H1 (cell line): ENCODE results near the gene SLC22A23. TPM values are rescaled to one million over a fixed set of nuclear protein-coding genes. Genes with fewer than 3 reads are reported as not detected.

Experiments used
- CTCF ChIA-PET: fragments of 300-600 bp; sonication (Branson Sonifier 250); formaldehyde crosslinking; loops from one replicate; lab custom pipeline; 2021; ENCODE audit not compliant: partially characterized antibody; lab: Charles Lee
- POLR2A ChIA-PET: fragments of 300-600 bp; sonication (Branson Sonifier 250); formaldehyde crosslinking; loops from one replicate; lab custom pipeline; 2021; ENCODE audit warnings: inconsistent platforms; ENCODE audit not compliant: partially characterized antibody; lab: Charles Lee
- DNase-seq, 2 experiments: peaks; one replicate each; pipeline versions ENCODE4 v3.0.0 to v3.0.0-alpha.2; 2010 to 2022; ENCODE audit warnings: low spot score in 2 of 2, low read depth in 1 of 2, mixed read lengths in 1 of 2
- FAIRE-seq: peaks from 2 replicates; lab custom pipeline; 2011; peaks lifted over from hg19 to GRCh38; lab: Jason Lieb, UNC
- H2AFZ ChIP-seq: 2 replicates; pipeline ENCODE4 v1.8.1; 2012; ENCODE audit warnings: low read length, inconsistent platforms
- H2AK5ac ChIP-seq: 2 replicates; pipeline ENCODE4 v1.6.1; 2013; ENCODE audit warnings: low read depth, low read length
- H2BK120ac ChIP-seq: replicated peaks from 2 replicates; pipeline ENCODE3; 2013; ENCODE audit warnings: low read depth, low read length, inconsistent platforms
- H2BK12ac ChIP-seq: 2 replicates; pipeline ENCODE4 v1.6.1; 2013; ENCODE audit warnings: low read depth, low read length
- H2BK15ac ChIP-seq: 2 replicates; pipeline ENCODE4 v1.6.1; 2013; ENCODE audit warnings: low read length
- H2BK20ac ChIP-seq: 2 replicates; pipeline ENCODE4 v1.6.1; 2013; ENCODE audit warnings: low read length
- H2BK5ac ChIP-seq: 2 replicates; pipeline ENCODE4 v1.6.1; 2013; ENCODE audit warnings: low read depth, low read length
- H3K14ac ChIP-seq: 2 replicates; pipeline ENCODE4 v1.6.1; 2013; ENCODE audit warnings: inconsistent platforms; ENCODE audit not compliant: insufficient read length
- H3K18ac ChIP-seq: 2 replicates; pipeline ENCODE4 v1.6.1; 2013; ENCODE audit warnings: low read length; ENCODE audit errors: extremely low read depth
- H3K23ac ChIP-seq: 2 replicates; pipeline ENCODE4 v1.6.1; 2013; ENCODE audit warnings: inconsistent platforms; ENCODE audit not compliant: insufficient read length
- H3K23me2 ChIP-seq: 2 replicates; pipeline ENCODE4 v1.6.1; 2013; ENCODE audit warnings: low read depth, low read length
- H3K27ac ChIP-seq: 2 replicates; pipeline ENCODE4 v1.6.1; 2011; ENCODE audit warnings: low read depth, low read length, inconsistent platforms
- H3K27me3 ChIP-seq, 4 experiments: replicated peaks in 1 of 4; 1 replicate in 1 of 4; 2 replicates in 3 of 4; pipeline versions ENCODE4 v1.6.1 to v1.8.1; 2011 to 2013; ENCODE audit warnings: low read length in 3 of 4, mild to moderate bottlenecking in 3 of 4, inconsistent platforms in 2 of 4, mixed read lengths in 2 of 4, moderate library complexity in 1 of 4; ENCODE audit not compliant: control insufficient read depth in 3 of 4, insufficient read depth in 3 of 4; ENCODE audit errors: extremely low read depth in 1 of 4
- H3K36me3 ChIP-seq, 4 experiments: 2 replicates each; pipeline versions ENCODE4 v1.6.1 to v1.8.1; 2011 to 2013; ENCODE audit warnings: mild to moderate bottlenecking in 4 of 4, low read length in 3 of 4, moderate library complexity in 2 of 4, control low read depth in 1 of 4, inconsistent platforms in 1 of 4; ENCODE audit not compliant: insufficient read depth in 4 of 4, control insufficient read depth in 2 of 4
- H3K4ac ChIP-seq: replicated peaks from 2 replicates; pipeline ENCODE3; 2013; ENCODE audit warnings: low read length, low read depth, mixed read lengths, inconsistent platforms; ENCODE audit not compliant: insufficient read length
- H3K4me1 ChIP-seq, 4 experiments: replicated peaks in 1 of 4; 1 replicate in 1 of 4; 2 replicates in 3 of 4; pipeline versions ENCODE4 v1.6.1 to v1.8.1; 2011 to 2013; ENCODE audit warnings: low read length in 3 of 4, inconsistent platforms in 2 of 4, mixed read lengths in 1 of 4; ENCODE audit not compliant: insufficient read depth in 4 of 4, control insufficient read depth in 3 of 4
- H3K4me2 ChIP-seq, 2 experiments: 2 replicates each; pipeline versions ENCODE4 v1.6.1 to v1.8.1; 2011 to 2013; ENCODE audit warnings: low read depth in 2 of 2, low read length in 2 of 2, control low read depth in 1 of 2, inconsistent platforms in 1 of 2, mild to moderate bottlenecking in 1 of 2; ENCODE audit not compliant: insufficient read depth in 1 of 2
- H3K4me3 ChIP-seq, 4 experiments: fragments of 200-600, 300-600 bp in 1 of 4; sonication (generic), shearing (Covaris generic), sonication (Bioruptor Twin) in 1 of 4; 2 replicates each; pipeline versions ENCODE4 v1.5.1 to v1.8.1; 2011 to 2016; ENCODE audit warnings: low read length in 4 of 4, low read depth in 3 of 4, control low read depth in 2 of 4, inconsistent platforms in 2 of 4, mild to moderate bottlenecking in 2 of 4, mixed read lengths in 1 of 4, moderate library complexity in 1 of 4; ENCODE audit not compliant: insufficient read depth in 2 of 4; ENCODE audit errors: extremely low read depth in 1 of 4
- H3K56ac ChIP-seq: replicated peaks from 2 replicates; pipeline ENCODE3; 2013; ENCODE audit warnings: low read depth, mild to moderate bottlenecking, mixed read lengths, low read length, inconsistent platforms; ENCODE audit not compliant: insufficient read length
- H3K79me1 ChIP-seq: 2 replicates; pipeline ENCODE4 v1.6.1; 2013; ENCODE audit warnings: low read depth, low read length, control low read depth
- H3K79me2 ChIP-seq, 2 experiments: 2 replicates each; pipeline versions ENCODE4 v1.6.1 to v1.8.1; 2012 to 2013; ENCODE audit warnings: low read length in 2 of 2, mild to moderate bottlenecking in 2 of 2, inconsistent platforms in 1 of 2; ENCODE audit not compliant: insufficient read depth in 2 of 2, control insufficient read depth in 1 of 2
- H3K9ac ChIP-seq, 4 experiments: replicated peaks in 1 of 4; 1 replicate in 1 of 4; 2 replicates in 3 of 4; pipeline versions ENCODE4 v1.6.1 to v1.8.1; 2011 to 2013; ENCODE audit warnings: low read depth in 3 of 4, low read length in 3 of 4, control low read depth in 2 of 4, mild to moderate bottlenecking in 2 of 4, moderate library complexity in 2 of 4, inconsistent platforms in 1 of 4; ENCODE audit errors: extremely low read depth in 1 of 4
- H3K9me3 ChIP-seq, 2 experiments: 2 replicates each; pipeline versions ENCODE4 v1.6.1 to v1.8.1; 2012 to 2013; ENCODE audit warnings: mild to moderate bottlenecking in 2 of 2, moderate library complexity in 2 of 2, control low read depth in 1 of 2, inconsistent platforms in 1 of 2, low read depth in 1 of 2, low read length in 1 of 2, mixed read lengths in 1 of 2; ENCODE audit not compliant: insufficient read depth in 2 of 2
- H4K20me1 ChIP-seq, 2 experiments: replicated peaks in 1 of 2; 2 replicates each; pipeline versions ENCODE3 to v1.8.1; 2011 to 2013; ENCODE audit warnings: inconsistent platforms in 2 of 2, low read length in 2 of 2, mild to moderate bottlenecking in 1 of 2; ENCODE audit not compliant: insufficient read depth in 2 of 2, control insufficient read depth in 1 of 2
- H4K5ac ChIP-seq: 2 replicates; pipeline ENCODE4 v1.6.1; 2013; ENCODE audit warnings: low read length, low read depth, mixed read lengths, inconsistent platforms; ENCODE audit not compliant: insufficient read length
- H4K8ac ChIP-seq: 2 replicates; pipeline ENCODE4 v1.8.0; 2013; ENCODE audit warnings: mild to moderate bottlenecking, moderate library complexity, low read length, inconsistent platforms; ENCODE audit not compliant: insufficient read depth; ENCODE audit errors: extremely low read depth
- H4K91ac ChIP-seq: replicated peaks from 2 replicates; pipeline ENCODE3; 2013; ENCODE audit warnings: low read length, mixed read lengths, inconsistent platforms; ENCODE audit not compliant: insufficient read length
- BRCA1 ChIP-seq: IDR thresholded peaks from 2 replicates; pipeline ENCODE4 v1.6.1; 2012; ENCODE audit warnings: low read depth, low read length, improper control_type of control experiment
- GABPA ChIP-seq: IDR thresholded peaks from 2 replicates; pipeline ENCODE4 v1.6.1; 2011; ENCODE audit warnings: mild to moderate bottlenecking, low read length, moderate library complexity, borderline replicate concordance; ENCODE audit not compliant: insufficient read depth
- JUND ChIP-seq: IDR thresholded peaks from 2 replicates; pipeline ENCODE4 v1.6.1; 2011; ENCODE audit warnings: mild to moderate bottlenecking, improper control_type of control experiment, low read length
- SIX5 ChIP-seq: IDR thresholded peaks from 2 replicates; pipeline ENCODE4 v1.6.1; 2011; ENCODE audit warnings: mild to moderate bottlenecking, low read depth, low read length
- SRF ChIP-seq: IDR thresholded peaks from 2 replicates; pipeline ENCODE4 v1.6.1; 2011; ENCODE audit warnings: mild to moderate bottlenecking, low read depth, low read length, moderate library complexity
- TAF1 ChIP-seq: IDR thresholded peaks from 2 replicates; pipeline ENCODE4 v1.6.1; 2011; ENCODE audit warnings: mild to moderate bottlenecking, low read depth, low read length
- TCF12 ChIP-seq: IDR thresholded peaks from 2 replicates; pipeline ENCODE4 v1.6.1; 2011; ENCODE audit warnings: low read depth, mild to moderate bottlenecking, low read length
- USF2 ChIP-seq: IDR thresholded peaks from 2 replicates; pipeline ENCODE4 v1.6.1; 2011; ENCODE audit warnings: low read length, improper control_type of control experiment
- WGBS, 2 experiments: shearing (Covaris generic) in 1 of 2; methylation state at CpG; one replicate each; pipeline versions ENCODE4 v1.1.6 to v1.1.7; 2013 to 2015; ENCODE audit warnings: low lambda C conversion rate in 2 of 2, mixed read lengths in 2 of 2, inconsistent platforms in 1 of 2, low coverage in 1 of 2, missing lambda C conversion rate in 1 of 2; ENCODE audit not compliant: insufficient replicate concordance in 2 of 2, insufficient coverage in 1 of 2, insufficient read length in 1 of 2; ENCODE audit errors: extremely low coverage in 1 of 2, missing lambda C conversion rate in 1 of 2; 5-methylcytosine and 5-hydroxymethylcytosine counted together
- polyA plus RNA-seq, 7 experiments: library from polyadenylated mRNA; depleted of rRNA in 3 of 7; stranded (reverse) in 5 of 7; unstranded in 2 of 7; fragments of >200 nt in 5 of 7; fragments of 200-250 nt in 2 of 7; gene quantifications; 1 replicate in 5 of 7; 2 replicates in 1 of 7; 4 replicates in 1 of 7; pipeline versions ENCODE4 v1.2.1 to v1.2.3, GENCODE V29; 2011 to 2013; ENCODE audit warnings: missing spikeins in 2 of 7, mixed read lengths in 2 of 7
- total RNA-seq: library from RNA; stranded (reverse); fragmentation: NEBNext Ultra II Directional; extraction: Animal tissue kit (Norgen Biotek cat#: 25700); gene quantifications from 2 replicates; pipeline ENCODE4 v1.2.1, GENCODE V29; 2021
- TF ChIP-seq, protein P1 (sequence below): IDR thresholded peaks from 2 replicates; pipeline ENCODE4 v1.6.1; 2011; ENCODE audit warnings: low read depth, mild to moderate bottlenecking, low read length; ENCODE audit not compliant: insufficient read depth

SLC22A23 gene
- total and polyA plus RNA-seq, 2 of the 8 experiments (the other 6 are each of a cell fraction or from before 2014, with no cell fraction given): 9.9 to 38.4 TPM

DNA sequence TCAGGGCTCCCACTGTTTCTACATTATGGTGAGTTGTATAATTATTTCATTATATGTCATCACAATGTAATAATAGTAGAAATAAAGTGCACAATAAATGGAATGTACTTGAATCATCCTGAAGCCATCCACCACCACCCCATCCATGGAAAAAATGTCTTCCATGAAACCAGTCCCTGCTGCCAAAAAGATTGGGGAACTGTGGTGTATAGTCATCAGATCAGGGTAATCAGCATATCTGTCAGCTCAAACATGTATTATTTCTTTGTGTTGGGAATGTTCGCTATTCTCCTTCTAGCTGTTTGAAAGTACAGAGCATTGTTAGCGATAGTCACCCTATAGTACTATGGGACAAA is 33.8 kb upstream of the SLC22A23 start:
- Histone ChIP-seq H2BK120ac (no peak overlapping the region), H3K4me3 (no peak overlapping the region), H2BK12ac (no peak overlapping the region), H2BK15ac (no peak overlapping the region), H3K79me1 (no peaks in the 10 kb centered on the region), H3K9me3 (no peaks in the 10 kb centered on the region), H3K4me1 (peaks cover 0 to 7% (median 4%) of the 10 kb centered on the region in 4 experiments; a peak in 2 of 7 replicates), H3K23me2 (no peaks in the 10 kb centered on the region), H3K36me3 (no peaks in the 10 kb centered on the region), H3K27me3 (no peaks in the 10 kb centered on the region; a peak in 1 of 7 replicates), H4K8ac (no peak overlapping the region), H4K20me1 (no peaks in the 10 kb centered on the region), H2AK5ac (no peak overlapping the region), H2AFZ (no peak overlapping the region), H3K18ac (no peak overlapping the region), H3K56ac (no peak overlapping the region), H2BK5ac (no peak overlapping the region), H4K5ac (no peak overlapping the region), H2BK20ac (no peak overlapping the region), H4K91ac (no peak overlapping the region), H3K14ac (no peak overlapping the region), H3K79me2 (no peaks in the 10 kb centered on the region), H3K9ac (no peak overlapping the region), H3K23ac (no peak overlapping the region), H3K4ac (no peak overlapping the region), H3K4me2 (no peak overlapping the region), H3K27ac (no peak overlapping the region)
- ChIA-PET POLR2A (no interaction called here), CTCF (interaction anchor here (0.8 to 1.6 kb wide), 3 partner anchors 29 to 80 kb away, joined by 3 to 4 read pairs (median 3); no protein-coding TSS in a partner anchor)
- no peak for FAIRE-seq
- no peak for DNase-seq
- WGBS, 2 experiments: 97% methylated on average over 2 of the region's 2 CpGs; no CpG with 5 or more reads in 1 of the 2 experiments
- no peak for TF ChIP-seq SIX5
- no peak for TF ChIP-seq TAF1
- TF ChIP-seq, protein P1, sequence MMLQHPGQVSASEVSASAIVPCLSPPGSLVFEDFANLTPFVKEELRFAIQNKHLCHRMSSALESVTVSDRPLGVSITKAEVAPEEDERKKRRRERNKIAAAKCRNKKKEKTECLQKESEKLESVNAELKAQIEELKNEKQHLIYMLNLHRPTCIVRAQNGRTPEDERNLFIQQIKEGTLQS: no peak
- TF ChIP-seq SRF: no peak
- no peak for TF ChIP-seq USF2
- TF ChIP-seq GABPA: no peak
- TF ChIP-seq BRCA1: no peak
- TF ChIP-seq TCF12: no peak
- TF ChIP-seq JUND: no peak
